ENCODE measurements around the gene LCN6.
A peak's percentile ranks its signal among the peaks of the same experiment; 100 is the strongest.

LCN6 gene

GRCh38 chr9:136745389-136746154, 2.8 kb downstream of the LCN6 start:
- DNase-seq (ENCODE audit: low read depth in 2 of 2, low spot score in 1 of 2): no peak

GRCh38 chr9:136744773-136745172, 3.6 kb downstream of the LCN6 start:
- no peak for DNase-seq (ENCODE audit: low read depth in 2 of 2, low spot score in 1 of 2)

GRCh38 chr9:136743639-136744211, 4.6 kb downstream of the LCN6 start:
- DNase-seq (ENCODE audit: low read depth in 2 of 2, low spot score in 1 of 2): no peak

- DNase-seq (ENCODE audit: low read depth in 2 of 2, low spot score in 1 of 2): no peak
Observed at GRCh38 chr9:136742591-136743391, 5.5 kb downstream of the LCN6 start, which contains the start of gene LCN10. Gene LCN10 (minus strand): TSS chr9:136742940. CDS start chr9:136742903, 37 bp downstream.

GRCh38 chr9:136741883-136742571, 6.3 kb downstream of the LCN6 start:
- DNase-seq (ENCODE audit: low read depth in 2 of 2, low spot score in 1 of 2): no peak

GRCh38 chr9:136740971-136741882, 7.1 kb downstream of the LCN6 start:
- DNase-seq (ENCODE audit: low read depth in 2 of 2, low spot score in 1 of 2): no peak

- no peak for DNase-seq (ENCODE audit: low read depth in 2 of 2, low spot score in 1 of 2)
Observed at GRCh38 chr9:136740491-136740890, 7.8 kb downstream of the LCN6 start.

GRCh38 chr9:136740069-136740468, 8.3 kb downstream of the LCN6 start:
- DNase-seq (ENCODE audit: low read depth in 2 of 2, low spot score in 1 of 2): no peak

- no peak for DNase-seq (ENCODE audit: low read depth in 2 of 2, low spot score in 1 of 2)
Observed at GRCh38 chr9:136739509-136739908, 8.8 kb downstream of the LCN6 start.

GRCh38 chr9:136738960-136739359, 9.4 kb downstream of the LCN6 start:
- DNase-seq (ENCODE audit: low read depth in 2 of 2, low spot score in 1 of 2): no peak

GRCh38 chr9:136735812-136736480, 12.4 kb downstream of the LCN6 start:
- no peak for DNase-seq (ENCODE audit: low read depth in 2 of 2, low spot score in 1 of 2)

GRCh38 chr9:136734837-136735496, 13.4 kb downstream of the LCN6 start:
- no peak for DNase-seq (ENCODE audit: low read depth in 2 of 2, low spot score in 1 of 2)

GRCh38 chr9:136733611-136734010, 14.7 kb downstream of the LCN6 start:
- DNase-seq (ENCODE audit: low read depth in 2 of 2, low spot score in 1 of 2): no peak

GRCh38 chr9:136732444-136733178, 15.7 kb downstream of the LCN6 start:
- DNase-seq (ENCODE audit: low read depth in 2 of 2, low spot score in 1 of 2): no peak

GRCh38 chr9:136729926-136730325, 18.4 kb downstream of the LCN6 start:
- DNase-seq (ENCODE audit: low read depth in 2 of 2, low spot score in 1 of 2): no peak

- DNase-seq (ENCODE audit: low read depth in 2 of 2, low spot score in 1 of 2): no peak
Observed at GRCh38 chr9:136729144-136729543, 19.2 kb downstream of the LCN6 start.

GRCh38 chr9:136728548-136729123, 19.7 kb downstream of the LCN6 start:
- DNase-seq (ENCODE audit: low read depth in 2 of 2, low spot score in 1 of 2): no peak

GRCh38 chr9:136728080-136728547, 20.2 kb downstream of the LCN6 start:
- peak; percentile 86 to 87 for DNase-seq (ENCODE audit: low read depth in 2 of 2, low spot score in 1 of 2)
